RWPE2 (cell line): ENCODE measurements around the gene TTF1.

Source experiments
- ATAC-seq: fragments of 200-7000 bp; cut with Tn5 transposase; 3 replicates; pipeline ENCODE4 v1.9.1; 2021; ENCODE audit warnings: low read depth
- DNase-seq: peaks from one replicate; pipeline ENCODE4 v3.0.0-alpha.2; 2020; ENCODE audit warnings: low spot score
- H3K27ac ChIP-seq: fragments of 450-650 bp; 2 replicates; pipeline ENCODE4 v1.5.1; 2017; ENCODE audit warnings: mild to moderate bottlenecking; ENCODE audit not compliant: poor library complexity, severe bottlenecking
- H3K27me3 ChIP-seq: fragments of 250-450 bp; sonication (Bioruptor Pico); 2 replicates; pipeline ENCODE4 v1.5.1; 2021; ENCODE audit warnings: mild to moderate bottlenecking, moderate library complexity; ENCODE audit not compliant: insufficient read depth, poor library complexity, severe bottlenecking
- H3K36me3 ChIP-seq: fragments of 250-450 bp; sonication (Bioruptor Pico); 2 replicates; pipeline ENCODE4 v1.5.1; 2020; ENCODE audit warnings: low read depth, mild to moderate bottlenecking, moderate library complexity
- H3K4me1 ChIP-seq: fragments of 250-450 bp; sonication (Bioruptor Pico); 2 replicates; pipeline ENCODE4 v1.5.1; 2021; ENCODE audit warnings: mild to moderate bottlenecking, moderate library complexity; ENCODE audit not compliant: insufficient read depth, poor library complexity, severe bottlenecking
- H3K4me3 ChIP-seq: fragments of 250-450 bp; sonication (Bioruptor Pico); 2 replicates; pipeline ENCODE4 v1.5.1; 2021; ENCODE audit warnings: mild to moderate bottlenecking, moderate library complexity; ENCODE audit not compliant: severe bottlenecking
- H3K9me3 ChIP-seq: fragments of 250-450 bp; sonication (Bioruptor Pico); 2 replicates; pipeline ENCODE4 v1.5.1; 2021; ENCODE audit warnings: mild to moderate bottlenecking, moderate library complexity; ENCODE audit not compliant: severe bottlenecking
- CTCF ChIP-seq: fragments of 450-650 bp; IDR thresholded peaks from one replicate; pipeline ENCODE4 v1.5.1; 2017; ENCODE audit warnings: mild to moderate bottlenecking, moderate library complexity; ENCODE audit not compliant: poor library complexity, severe bottlenecking

Gene TTF1

GRCh38 chr9:132439153-132439552, 32.5 kb upstream of the TTF1 start:
- Histone ChIP-seq H3K4me1 (no peaks in the 10 kb centered on the region), H3K27ac (no peak overlapping the region), H3K4me3 (no peak overlapping the region), H3K9me3 (no peaks in the 10 kb centered on the region), H3K36me3 (no peaks in the 10 kb centered on the region), H3K27me3 (peaks cover 20% of the 10 kb centered on the region)
- TF ChIP-seq CTCF: no peak
- DNase-seq (no peak), ATAC-seq (peak; percentile 49; the same call in 1 of the 3 replicates)

- no peak overlapping the region for H3K4me3 ChIP-seq
- ATAC-seq (no peak), DNase-seq (no peak)
- peaks cover 3% of the 10 kb centered on the region for H3K9me3 ChIP-seq
- H3K27ac ChIP-seq: no peak overlapping the region
- no peaks in the 10 kb centered on the region for H3K36me3 ChIP-seq
- no peaks in the 10 kb centered on the region for H3K4me1 ChIP-seq
- no peak for TF ChIP-seq CTCF
- H3K27me3 ChIP-seq: peaks cover 30% of the 10 kb centered on the region
Measured at GRCh38 chr9:132434881-132435280, 28.2 kb upstream of the TTF1 start.

DNA sequence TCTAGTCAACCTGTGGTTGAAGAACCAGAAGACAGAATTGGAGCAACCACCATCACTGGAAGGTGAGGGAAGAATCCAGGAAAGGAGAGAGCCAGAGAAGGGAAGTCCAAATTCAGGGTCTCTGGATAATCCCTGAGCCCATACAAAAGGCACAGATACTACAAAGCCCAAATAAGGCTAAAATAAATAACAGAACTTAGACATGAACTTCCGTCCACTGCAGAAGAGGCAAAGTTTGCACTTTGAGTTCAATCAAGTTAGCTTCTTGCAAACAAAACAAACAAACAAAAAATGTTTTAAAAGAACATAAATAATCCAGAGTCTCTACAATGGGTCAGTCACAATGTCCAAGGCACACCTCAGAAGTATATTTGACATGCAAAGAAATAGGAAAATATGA, 24.4 kb upstream of the TTF1 start:
- no peak for DNase-seq
- Histone ChIP-seq H3K36me3 (no peaks in the 10 kb centered on the region), H3K27me3 (peaks cover 43% of the 10 kb centered on the region), H3K27ac (no peak overlapping the region), H3K4me3 (no peak overlapping the region), H3K4me1 (no peaks in the 10 kb centered on the region), H3K9me3 (peaks cover 3% of the 10 kb centered on the region)
- no peak for TF ChIP-seq CTCF
- ATAC-seq: no peak

DNA sequence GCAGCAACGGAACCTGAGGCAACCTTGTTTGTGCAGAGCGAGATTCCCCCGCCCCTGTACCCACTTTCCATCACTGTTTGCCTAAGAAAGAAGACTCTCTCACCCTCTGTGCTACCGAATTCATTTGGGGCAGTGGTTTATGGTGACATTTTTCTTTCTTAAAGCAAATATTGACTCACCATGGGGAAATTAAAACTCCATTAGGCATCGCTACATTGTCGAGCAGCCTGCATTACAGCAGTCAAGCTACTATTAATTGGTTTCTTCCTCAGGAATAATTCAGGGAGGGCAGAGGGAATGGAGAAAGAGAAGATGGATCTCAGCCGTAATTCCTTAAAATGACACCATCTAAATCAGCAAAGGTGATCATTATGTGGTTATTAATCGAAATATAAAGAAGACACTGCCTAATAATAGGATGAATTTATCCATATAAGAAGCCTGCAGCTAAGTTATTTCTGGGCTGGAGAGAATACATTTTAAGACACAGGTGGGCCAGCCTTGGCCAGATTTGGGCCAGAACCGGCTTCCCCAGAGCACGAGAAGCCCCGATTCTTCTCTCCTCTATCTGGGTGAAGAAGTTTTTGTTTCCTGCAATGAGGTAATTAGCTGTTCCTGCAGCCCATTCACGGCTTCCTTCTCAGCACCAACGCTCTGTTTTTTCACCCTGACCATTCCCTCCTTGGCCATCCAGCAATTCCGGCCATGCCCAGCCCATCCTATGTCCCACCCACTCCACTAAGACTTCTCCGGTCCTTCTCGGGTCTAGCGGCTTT, 20.2 kb upstream of the TTF1 start:
- H3K4me3 ChIP-seq: no peak overlapping the region
- H3K4me1 ChIP-seq: no peaks in the 10 kb centered on the region
- no peak for DNase-seq
- no peak overlapping the region for H3K27ac ChIP-seq
- ATAC-seq: no peak
- peaks cover 59% of the 10 kb centered on the region for H3K27me3 ChIP-seq
- no peak for TF ChIP-seq CTCF
- H3K9me3 ChIP-seq: peaks cover 3% of the 10 kb centered on the region
- H3K36me3 ChIP-seq: no peaks in the 10 kb centered on the region

DNA sequence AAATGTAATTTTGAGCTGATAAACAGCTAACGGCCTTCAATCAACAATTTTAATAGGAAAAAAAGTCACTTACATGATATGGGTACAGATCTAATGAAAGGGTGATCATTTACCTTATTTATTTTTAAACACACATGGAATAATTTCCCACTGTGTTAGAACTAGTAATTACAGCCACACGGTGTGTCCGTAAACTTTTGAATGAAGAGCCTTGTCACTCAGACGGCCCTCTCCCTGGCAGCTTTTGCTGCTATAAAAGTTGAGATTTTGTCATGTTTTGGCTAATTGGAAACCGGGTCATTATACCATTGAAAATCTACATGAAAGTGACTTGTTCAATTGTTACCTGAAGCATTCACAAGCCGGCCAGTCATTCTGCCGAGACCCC, 19.0 kb upstream of the TTF1 start:
- ATAC-seq: no peak
- Histone ChIP-seq H3K4me3 (no peak overlapping the region), H3K27me3 (peaks cover 49% of the 10 kb centered on the region), H3K36me3 (no peaks in the 10 kb centered on the region), H3K9me3 (no peaks in the 10 kb centered on the region), H3K27ac (no peak overlapping the region), H3K4me1 (no peaks in the 10 kb centered on the region)
- DNase-seq: no peak
- no peak for TF ChIP-seq CTCF
